ENCODE results near the gene GIPC2.

GRCh38 chr1:77996734-77997133, 49.0 kb upstream of the GIPC2 start:
- TF ChIP-seq POLR2A (IDR thresholded peaks at IDR 0.05; ENCODE audit: low read length) = no peak
- no peak for TF ChIP-seq GATA1 (IDR thresholded peaks at IDR 0.05; ENCODE audit: low read depth, low read length)
